Measurements from ENCODE around the gene RBM44. TPM values are rescaled to one million over a fixed set of nuclear protein-coding genes. Genes with fewer than 3 reads are reported as not detected.

The RBM44 gene
- total RNA-seq, 4 donors from 2014 or later, result 0.38 to 2.6 (median 1.7) TPM

DNA sequence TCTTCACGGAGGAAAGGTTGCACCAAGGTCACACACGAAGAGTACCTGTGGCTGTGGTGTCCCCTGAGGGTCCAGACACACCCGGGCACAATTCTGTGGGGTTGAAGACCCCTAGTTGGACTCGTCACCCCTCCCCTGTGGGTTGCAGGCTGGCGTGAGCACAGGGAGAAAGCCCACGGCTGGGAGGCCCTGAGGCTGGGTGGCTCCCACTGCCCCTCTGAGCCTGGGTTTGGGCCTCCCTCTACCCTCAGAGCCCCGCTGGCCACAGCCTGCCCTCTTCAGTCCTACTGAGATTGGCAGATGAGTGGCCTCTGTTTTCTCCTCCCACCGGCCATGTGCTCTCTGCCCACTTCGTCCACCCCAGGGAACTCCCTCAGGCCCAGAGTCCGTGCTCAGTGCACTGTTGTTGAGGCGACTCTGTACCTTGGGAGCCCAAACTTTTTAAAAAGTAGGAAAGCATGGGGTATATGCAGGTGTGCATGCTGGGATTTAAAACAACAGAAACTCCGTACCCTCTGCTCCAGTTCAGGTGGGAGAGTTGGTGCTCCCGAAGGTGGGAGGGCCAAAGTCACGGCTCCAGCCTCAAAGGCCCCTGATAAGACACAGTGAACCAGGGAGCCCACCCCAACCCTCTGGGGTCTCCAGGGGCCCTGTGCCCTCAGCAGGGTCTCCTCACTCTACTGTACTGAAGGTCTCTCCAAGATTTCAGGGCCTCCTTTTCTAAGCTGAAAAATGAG lies 79.9 kb downstream of the RBM44 start:
- TF ChIP-seq CTCF (IDR thresholded peaks at IDR 0.05; ENCODE audit: low read depth), result no peak

GRCh38 chr2:237879058-237879430 lies 80.5 kb downstream of the RBM44 start:
- no peak for TF ChIP-seq CTCF (IDR thresholded peaks at IDR 0.05; ENCODE audit: low read depth)

GRCh38 chr2:237879991-237880560 lies 81.5 kb downstream of the RBM44 start:
- no peak for TF ChIP-seq CTCF (IDR thresholded peaks at IDR 0.05; ENCODE audit: low read depth)

DNA sequence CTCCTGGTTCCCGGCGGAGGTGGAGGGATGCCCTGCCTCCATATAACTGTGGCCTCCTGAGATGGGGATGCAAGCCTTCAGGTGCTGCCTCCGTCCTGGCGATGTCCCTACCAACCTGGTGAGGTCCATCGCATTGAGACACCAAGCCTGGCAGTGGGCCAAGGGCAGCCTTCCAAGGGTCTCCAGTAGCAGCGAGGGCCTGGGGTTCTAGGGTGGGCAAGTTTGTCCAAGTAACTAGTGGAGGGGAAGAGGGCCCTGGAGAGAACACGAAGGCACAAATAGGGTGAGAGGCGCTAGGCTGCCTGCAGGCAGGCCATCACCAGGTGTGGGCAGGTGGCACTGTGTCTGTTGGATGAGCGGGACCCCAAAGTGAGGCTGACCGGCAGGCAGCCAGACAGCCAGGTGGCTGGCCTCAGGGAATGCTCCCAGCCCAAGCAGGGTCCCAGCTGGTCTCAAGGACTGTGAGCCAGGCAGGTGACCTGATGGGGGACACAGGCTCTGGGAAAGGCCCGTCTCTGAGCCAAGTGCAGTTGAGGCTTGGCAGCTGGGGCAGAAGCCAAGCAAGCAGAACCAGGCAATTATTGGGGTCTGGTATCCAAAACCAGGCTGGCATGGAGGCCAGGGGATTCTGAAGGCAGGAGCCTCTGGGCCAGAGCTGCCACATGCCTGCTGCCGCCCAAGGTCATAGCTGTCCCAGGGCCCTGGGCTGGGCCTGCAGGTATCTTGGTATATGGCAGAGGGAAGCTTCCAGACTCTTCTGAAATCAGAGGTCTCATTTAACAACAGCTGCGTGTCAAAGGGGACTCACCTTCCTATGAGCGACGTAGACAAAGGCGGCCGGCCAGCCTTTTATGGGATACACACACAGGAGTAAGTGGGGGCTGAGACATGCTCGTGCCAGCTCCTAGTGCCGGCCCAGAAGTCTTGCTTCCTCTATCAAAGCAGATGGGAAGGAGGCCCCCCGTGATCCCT lies 84.2 kb downstream of the RBM44 start:
- TF ChIP-seq CTCF (IDR thresholded peaks at IDR 0.05; ENCODE audit: low read depth), result no peak

- TF ChIP-seq CTCF (IDR thresholded peaks at IDR 0.05; ENCODE audit: low read depth), result no peak
Measured at GRCh38 chr2:237883951-237884446, 85.4 kb downstream of the RBM44 start.

DNA sequence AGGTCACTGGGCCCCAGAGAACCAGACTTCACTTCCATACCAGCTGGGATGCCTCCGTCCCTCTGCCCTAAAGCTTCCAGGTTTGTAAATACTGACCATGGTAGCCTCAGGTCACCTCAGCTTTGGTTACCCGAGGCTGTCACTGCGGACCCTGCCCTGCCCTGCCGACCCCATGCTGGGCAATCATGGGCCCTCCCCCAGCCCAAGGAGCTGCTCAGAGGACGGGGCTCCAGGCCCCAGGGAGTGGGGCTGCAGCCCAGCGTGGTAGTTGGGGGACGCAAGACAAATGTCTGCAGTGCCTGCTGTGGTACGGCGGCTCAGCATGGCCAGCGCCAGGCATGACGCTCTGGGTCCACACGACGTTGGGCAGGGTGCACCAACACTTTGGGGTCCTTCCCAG lies 86.1 kb downstream of the RBM44 start:
- no peak for TF ChIP-seq CTCF (IDR thresholded peaks at IDR 0.05; ENCODE audit: low read depth)
